Mononuclear cell (primary cell): Measurements from ENCODE around the gene VEGFA. TPM values are rescaled to one million over a fixed set of nuclear protein-coding genes. Genes with fewer than 3 reads are reported as not detected.
"Not testable (repeated sequence)": the region's sequence is repeated elsewhere in the genome, so short reads cannot be mapped to it uniquely, and the experiment has no call there.

Experiments
- H3K27me3 ChIP-seq: 2 replicates; pipeline ENCODE4 v1.6.0; 2011; ENCODE audit warnings: low read length, control low read depth; ENCODE audit not compliant: insufficient read depth
- H3K4me1 ChIP-seq: 2 replicates; pipeline ENCODE4 v1.5.1; 2011; ENCODE audit warnings: mild to moderate bottlenecking, low read length, control low read depth; ENCODE audit not compliant: insufficient read depth
- H3K4me3 ChIP-seq: 2 replicates; pipeline ENCODE4 v1.5.1; 2011; ENCODE audit warnings: mild to moderate bottlenecking, low read length, moderate library complexity
- H3K9me3 ChIP-seq: 2 replicates; pipeline ENCODE4 v1.5.1; 2011; ENCODE audit warnings: low read depth, mild to moderate bottlenecking, control low read depth, low read length
- total RNA-seq: library from RNA; depleted of rRNA; stranded (reverse); fragments of >200 nt; gene quantifications from one replicate; pipeline ENCODE4 v1.2.3, GENCODE V29; 2012

The VEGFA gene
- total RNA-seq, 1 donor = 78.8 TPM

DNA sequence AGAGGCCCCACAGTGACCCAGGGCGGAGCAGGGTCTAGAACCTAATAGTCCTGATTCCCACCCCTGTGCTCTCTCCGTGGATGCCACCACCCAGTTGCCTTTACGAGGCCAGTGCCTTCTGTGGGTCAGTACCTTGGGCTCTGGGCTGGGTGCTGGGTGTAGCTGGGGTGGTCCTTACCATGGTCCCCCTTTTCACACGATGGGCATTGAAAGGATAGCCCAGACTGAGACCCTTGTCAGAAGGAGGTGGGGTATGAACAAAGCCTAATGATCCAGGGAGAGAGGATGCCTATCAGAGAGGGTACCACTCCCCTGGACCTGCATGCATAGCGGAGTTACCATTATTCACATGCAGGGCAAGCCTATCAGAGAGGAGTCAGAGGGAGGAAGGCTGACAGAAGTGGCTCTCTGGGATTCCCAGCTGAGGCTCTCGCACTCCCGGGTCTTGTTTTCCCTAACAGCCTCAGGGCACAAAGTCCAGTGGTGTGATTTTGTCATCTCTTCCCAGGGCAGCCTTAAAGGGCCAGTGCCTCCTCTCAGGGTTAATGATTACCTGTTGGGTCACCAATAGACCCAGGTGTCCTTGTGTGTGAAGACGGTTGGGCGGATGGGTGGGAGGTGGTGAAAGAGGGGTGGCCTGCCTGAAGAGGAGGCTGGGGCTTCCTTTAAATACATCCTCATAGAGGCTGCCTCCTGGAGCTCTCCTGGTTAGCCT is 36.2 kb downstream of the VEGFA start:
- H3K9me3 ChIP-seq = no peaks in the 10 kb centered on the region
- H3K4me1 ChIP-seq = peaks cover 38% of the 10 kb centered on the region

GRCh38 chr6:43806758-43807227 is 36.8 kb downstream of the VEGFA start:
- Histone ChIP-seq H3K27me3 (no peaks in the 10 kb centered on the region), H3K4me1 (peaks cover 32% of the 10 kb centered on the region), H3K9me3 (no peaks in the 10 kb centered on the region), H3K4me3 (no peak overlapping the region)

More for the DNA sequence above, 36.2 kb downstream of the VEGFA start:
- Histone ChIP-seq H3K4me3 (no peak overlapping the region), H3K27me3 (no peaks in the 10 kb centered on the region)

- Histone ChIP-seq H3K4me1 (peaks cover 26% of the 10 kb centered on the region), H3K27me3 (no peaks in the 10 kb centered on the region), H3K4me3 (no peak overlapping the region), H3K9me3 (no peaks in the 10 kb centered on the region)
Observed at GRCh38 chr6:43807228-43808061, 37.4 kb downstream of the VEGFA start.

DNA sequence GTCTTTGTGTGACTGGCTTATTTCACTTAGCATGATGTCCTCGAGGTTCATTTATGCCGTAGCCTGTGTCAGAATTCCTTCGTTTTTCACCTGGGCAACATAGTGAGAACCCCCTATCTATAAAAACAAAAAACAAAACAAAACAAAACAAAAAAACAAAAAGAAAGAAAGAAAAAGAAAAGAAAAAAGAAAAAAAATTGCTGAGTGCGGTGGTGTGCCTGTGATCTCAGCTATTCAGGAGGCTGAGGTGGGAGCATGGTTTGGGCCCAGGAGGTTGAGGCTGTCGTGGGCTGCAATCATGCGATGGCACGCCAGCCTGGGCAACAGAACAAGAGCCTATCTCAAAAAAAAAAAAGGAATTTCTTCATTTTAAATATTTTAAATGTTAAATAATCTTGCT is 38.4 kb downstream of the VEGFA start:
- Histone ChIP-seq H3K27me3 (no peaks in the 10 kb centered on the region), H3K4me3 (no peak overlapping the region), H3K9me3 (no peaks in the 10 kb centered on the region), H3K4me1 (peaks cover 18% of the 10 kb centered on the region)

- no peak overlapping the region for H3K4me3 ChIP-seq
- H3K27me3 ChIP-seq = no peaks in the 10 kb centered on the region
- H3K9me3 ChIP-seq = no peaks in the 10 kb centered on the region
- H3K4me1 ChIP-seq = peaks cover 16% of the 10 kb centered on the region
Observed at GRCh38 chr6:43809417-43810305, 39.6 kb downstream of the VEGFA start.

DNA sequence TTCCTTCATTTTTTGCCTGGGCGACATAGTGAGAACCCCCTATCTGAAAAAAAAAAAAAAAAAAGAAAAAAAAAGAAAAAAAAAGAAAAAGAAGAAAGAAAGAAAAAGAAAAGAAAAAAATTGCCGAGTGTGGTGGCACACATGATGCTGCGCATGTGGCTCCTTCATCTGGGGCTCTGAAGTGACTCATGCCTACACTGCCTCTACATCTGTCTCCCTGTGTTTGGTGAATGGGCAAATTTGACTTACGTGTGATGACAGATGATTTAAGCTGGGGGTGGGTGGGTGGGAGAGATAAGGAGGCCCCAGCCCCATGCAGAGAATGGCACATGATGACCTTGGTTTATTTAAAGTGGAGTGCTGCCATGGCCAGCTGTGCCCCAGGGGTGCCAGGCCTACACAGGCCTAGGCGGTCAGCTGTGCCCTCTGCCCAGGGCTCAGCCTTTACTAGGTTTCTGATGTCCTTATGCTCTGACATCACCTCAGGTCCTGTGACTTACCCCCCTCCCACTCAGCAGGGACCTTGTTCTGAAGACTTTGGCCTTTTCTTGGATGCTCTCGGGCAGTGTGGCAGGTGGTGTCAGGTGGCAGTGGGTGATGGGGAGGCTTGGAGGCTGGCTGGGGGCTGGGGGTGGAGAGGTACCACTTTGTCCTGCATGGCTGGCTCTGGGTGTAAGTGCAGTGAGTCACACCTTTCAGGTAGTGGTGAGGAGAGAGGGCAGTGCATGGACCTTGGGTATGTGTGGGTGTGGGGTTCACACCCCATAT is 41.1 kb downstream of the VEGFA start:
- Histone ChIP-seq H3K27me3 (no peaks in the 10 kb centered on the region), H3K4me1 (peaks cover 13% of the 10 kb centered on the region)

GRCh38 chr6:43811733-43812099 is 41.7 kb downstream of the VEGFA start:
- Histone ChIP-seq H3K9me3 (no peaks in the 10 kb centered on the region), H3K4me3 (no peak overlapping the region), H3K27me3 (no peaks in the 10 kb centered on the region)

More for the DNA sequence above, 41.1 kb downstream of the VEGFA start:
- H3K9me3 ChIP-seq = no peaks in the 10 kb centered on the region
- H3K4me3 ChIP-seq = no peak overlapping the region

DNA sequence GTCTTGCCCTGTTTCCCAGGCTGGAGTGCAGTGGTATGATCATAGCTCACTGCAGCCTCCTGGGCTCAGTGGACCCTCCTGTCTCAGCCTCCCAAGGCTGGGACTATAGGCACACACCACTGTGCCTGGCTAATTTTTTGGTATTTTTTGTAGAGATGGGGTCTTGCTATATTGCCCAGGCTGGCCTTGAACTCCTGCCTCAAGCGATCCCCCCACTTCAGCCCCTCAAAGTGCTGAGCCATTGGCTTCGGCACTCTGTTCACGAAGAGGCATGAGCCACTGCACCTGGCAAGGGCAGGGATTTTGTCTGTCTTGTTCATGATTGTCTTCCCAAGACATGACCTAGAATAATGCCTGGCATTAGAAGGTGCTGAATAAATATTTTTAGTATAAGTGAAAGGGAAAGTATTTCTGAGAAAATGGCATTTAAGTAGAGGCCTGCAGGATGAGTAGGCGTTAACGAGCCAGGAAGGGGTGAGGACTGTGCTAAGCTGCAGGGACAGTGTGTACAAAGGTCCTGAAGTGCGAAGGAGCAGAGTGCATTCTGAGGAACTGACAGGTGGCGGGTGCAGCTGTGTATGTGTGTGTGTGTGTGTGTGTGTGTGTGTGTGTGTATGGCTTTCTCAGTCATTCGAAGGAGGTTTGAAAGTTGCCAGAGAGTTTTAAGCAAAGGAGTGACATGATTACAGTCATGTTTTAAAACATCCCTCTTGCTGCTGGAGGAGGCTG is 43.0 kb downstream of the VEGFA start:
- H3K27me3 ChIP-seq = no peaks in the 10 kb centered on the region
- H3K9me3 ChIP-seq = no peaks in the 10 kb centered on the region
- H3K4me1 ChIP-seq = peaks cover 16% of the 10 kb centered on the region
- H3K4me3 ChIP-seq = no peak overlapping the region

More at GRCh38 chr6:43811733-43812099, 41.7 kb downstream of the VEGFA start:
- peaks cover 16% of the 10 kb centered on the region for H3K4me1 ChIP-seq

DNA sequence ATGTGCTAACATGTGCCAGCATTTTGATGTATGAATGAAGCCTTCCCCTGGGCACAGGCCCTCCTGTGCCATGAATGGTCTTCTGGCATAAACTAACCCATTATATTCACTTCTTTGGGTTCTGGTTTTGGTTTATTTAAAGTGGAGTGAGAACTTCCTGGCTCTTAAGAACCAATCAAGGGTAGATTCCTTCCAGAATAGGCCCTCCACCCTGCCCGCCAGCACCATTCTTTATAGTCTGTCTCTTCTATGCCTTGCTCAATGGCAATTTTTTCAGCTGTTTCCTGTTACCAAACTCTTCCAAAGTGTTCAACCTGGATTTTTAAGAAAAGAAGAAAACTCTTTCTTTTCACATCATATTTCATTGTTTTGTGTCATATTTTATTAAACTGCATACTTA is 44.1 kb downstream of the VEGFA start:
- Histone ChIP-seq H3K4me3 (no peak overlapping the region), H3K9me3 (no peaks in the 10 kb centered on the region), H3K4me1 (peaks cover 17% of the 10 kb centered on the region), H3K27me3 (no peaks in the 10 kb centered on the region)

GRCh38 chr6:43814865-43815264 is 44.9 kb downstream of the VEGFA start:
- no peaks in the 10 kb centered on the region for H3K9me3 ChIP-seq

GRCh38 chr6:43817192-43817591 is 47.2 kb downstream of the VEGFA start:
- Histone ChIP-seq H3K9me3 (no peaks in the 10 kb centered on the region), H3K4me3 (no peak overlapping the region), H3K4me1 (peaks cover 20% of the 10 kb centered on the region), H3K27me3 (no peaks in the 10 kb centered on the region)

More at GRCh38 chr6:43814865-43815264, 44.9 kb downstream of the VEGFA start:
- Histone ChIP-seq H3K4me3 (no peak overlapping the region), H3K4me1 (peaks cover 20% of the 10 kb centered on the region), H3K27me3 (no peaks in the 10 kb centered on the region)

DNA sequence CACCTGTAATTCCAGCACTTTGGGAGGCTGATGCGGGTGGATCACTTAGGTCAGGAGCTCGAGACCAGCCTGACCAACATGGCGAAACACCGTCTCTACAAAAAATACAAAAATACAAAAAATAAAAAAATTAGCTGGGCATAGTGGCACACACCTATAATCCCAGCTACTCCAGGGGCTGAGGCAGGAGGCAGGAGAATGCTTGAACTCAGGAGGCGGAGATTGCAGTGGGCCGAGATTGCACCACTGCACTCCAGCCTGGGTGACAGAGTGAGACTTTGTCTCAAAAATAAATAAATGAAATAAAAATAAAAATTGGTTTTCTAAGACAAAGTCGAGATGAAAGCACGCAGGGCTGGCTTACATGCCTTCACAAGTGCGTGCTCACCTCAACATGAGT is 49.0 kb downstream of the VEGFA start:
- H3K9me3 ChIP-seq, H3K4me3 ChIP-seq, H3K27me3 ChIP-seq: not testable (repeated sequence)
- peaks cover 13% of the 10 kb centered on the region for H3K4me1 ChIP-seq

DNA sequence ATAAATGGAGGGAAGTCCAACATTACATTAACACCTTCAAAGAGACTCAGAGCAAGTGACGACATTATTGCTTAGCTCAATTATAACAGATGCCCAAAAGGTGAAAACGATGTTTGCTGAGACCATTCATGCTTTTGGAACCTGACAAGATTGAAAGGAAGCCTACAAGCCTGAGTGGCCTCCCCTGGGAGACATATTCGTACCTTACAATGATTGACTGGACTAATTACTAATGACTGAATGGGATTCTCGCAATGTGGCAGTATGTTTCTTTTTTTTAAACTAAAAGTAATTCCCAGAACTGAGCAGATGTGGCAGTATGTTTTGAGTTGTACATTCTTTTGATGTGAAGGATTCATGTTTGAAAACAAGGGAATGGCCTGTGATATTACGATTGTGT is 49.9 kb downstream of the VEGFA start:
- Histone ChIP-seq H3K4me1 (peaks cover 14% of the 10 kb centered on the region), H3K27me3 (no peaks in the 10 kb centered on the region), H3K4me3 (no peak overlapping the region), H3K9me3 (no peaks in the 10 kb centered on the region)

GRCh38 chr6:43820486-43820885 is 50.5 kb downstream of the VEGFA start:
- H3K4me1 ChIP-seq = peaks cover 14% of the 10 kb centered on the region
- H3K9me3 ChIP-seq = no peaks in the 10 kb centered on the region
- no peaks in the 10 kb centered on the region for H3K27me3 ChIP-seq
- H3K4me3 ChIP-seq = no peak overlapping the region
